Thyroid gland (tissue), 4 donors: Measurements from ENCODE around the gene C10orf105. TPM values are rescaled to one million over a fixed set of nuclear protein-coding genes. Genes with fewer than 3 reads are reported as not detected.
A peak's percentile ranks its signal among the peaks of the same experiment; 100 is the strongest.

Source experiments
- DNase-seq, 2 donors: peaks; one replicate each; pipeline ENCODE4 v3.0.0-alpha.2; 2019
- H3K27ac ChIP-seq, 3 donors: fragments of 200-600 bp; sonication (generic); 1 replicate in 2 of 3; 2 replicates in 1 of 3; pipeline ENCODE4 v1.5.1; 2016 to 2019; ENCODE audit warnings: mild to moderate bottlenecking in 1 of 3, moderate library complexity in 1 of 3
- H3K27me3 ChIP-seq: fragments of 200-600 bp; sonication (generic); one replicate; pipeline ENCODE4 v1.5.1; 2019
- H3K36me3 ChIP-seq, 2 donors: fragments of 200-600 bp; sonication (generic); one replicate each; pipeline ENCODE4 v1.5.1; 2016 to 2019
- H3K4me1 ChIP-seq, 2 donors: fragments of 200-600 bp; sonication (generic); one replicate each; pipeline ENCODE4 v1.5.1; 2017 to 2019
- H3K4me3 ChIP-seq, 3 donors: fragments of 200-600 bp; sonication (generic); replicated peaks in 1 of 3; 1 replicate in 2 of 3; 2 replicates in 1 of 3; pipeline ENCODE4 v1.5.1; 2016; ENCODE audit warnings: mild to moderate bottlenecking in 1 of 3
- H3K9me3 ChIP-seq: fragments of 200-600 bp; sonication (generic); one replicate; pipeline ENCODE4 v1.5.1; 2017
- CTCF ChIP-seq, 6 experiments: fragments of 200-600 bp in 3 of 6; fragments of 450-650 bp in 3 of 6; sonication (generic) in 3 of 6; IDR thresholded peaks; one replicate each; pipeline ENCODE4 v1.5.1; 2016 to 2019; ENCODE audit warnings: antibody characterized with exemption in 6 of 6, mild to moderate bottlenecking in 2 of 6, inconsistent platforms in 1 of 6, moderate library complexity in 1 of 6
- POLR2A ChIP-seq, 2 donors: fragments of 450-650 bp; IDR thresholded peaks; one replicate each; pipeline ENCODE4 v1.6.1; 2017; ENCODE audit warnings: antibody characterized with exemption in 2 of 2, mild to moderate bottlenecking in 2 of 2, moderate library complexity in 1 of 2
- WGBS, 2 donors: methylation state at CpG; one replicate each; pipeline ENCODE4 v1.1.5; 2017; 5-methylcytosine and 5-hydroxymethylcytosine counted together
- intact Hi-C: fragments of 100-400 bp; cut with DNase I; formaldehyde crosslinking; loops from one replicate; pipeline ENCODE4 v1.15.1; 2023
- total RNA-seq, 4 donors: library from RNA; depleted of rRNA; stranded (reverse); fragments of >200 nt; gene quantifications; one replicate each; pipeline ENCODE4 v1.2.3, GENCODE V29; 2016

Gene C10orf105
- total RNA-seq, 4 donors from 2014 or later, result not detected

DNA sequence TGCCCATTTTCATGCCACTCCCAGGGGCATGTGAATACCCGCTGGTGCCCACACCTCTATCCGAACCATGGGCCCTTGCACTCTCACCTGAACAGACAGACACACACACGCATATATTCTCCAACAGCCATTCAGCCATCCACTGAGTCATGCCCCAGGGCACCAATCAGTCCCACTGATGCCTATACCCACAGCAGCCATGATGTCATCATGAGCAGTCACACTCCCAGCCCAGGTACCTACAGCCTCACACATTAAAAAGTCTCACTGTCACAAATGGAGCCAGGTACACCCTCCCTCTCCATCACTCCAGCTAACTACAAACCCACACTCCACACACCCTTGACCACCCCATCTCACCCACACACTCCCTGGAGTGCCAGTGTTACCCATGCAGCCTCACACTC is 41.5 kb upstream of the C10orf105 start:
- intact Hi-C loops, result no loop called here
- H3K27me3 ChIP-seq, result no peaks in the 10 kb centered on the region
- TF ChIP-seq POLR2A (IDR thresholded peaks at IDR 0.05), result no peak
- TF ChIP-seq CTCF (IDR thresholded peaks at IDR 0.05), result no peak
- no peaks in the 10 kb centered on the region for H3K9me3 ChIP-seq
- no peak for DNase-seq
- WGBS, 2 donors, result 93 to 100% methylated on average over 3 of the region's 3 CpGs
- peaks cover 0 to 34% of the 10 kb centered on the region in 2 donors for H3K4me1 ChIP-seq
- H3K36me3 ChIP-seq, result peaks cover 5 to 6% of the 10 kb centered on the region in 2 donors
- no peak overlapping the region for H3K27ac ChIP-seq
- no peak overlapping the region for H3K4me3 ChIP-seq

GRCh38 chr10:71757399-71757922 is 37.9 kb upstream of the C10orf105 start:
- H3K27me3 ChIP-seq, result no peaks in the 10 kb centered on the region
- no peak for TF ChIP-seq POLR2A (IDR thresholded peaks at IDR 0.05)
- TF ChIP-seq CTCF (IDR thresholded peaks at IDR 0.05), result no peak
- H3K9me3 ChIP-seq, result no peaks in the 10 kb centered on the region
- peak overlapping the region in 1 of 3 donors; percentile 17 for H3K27ac ChIP-seq
- 86 to 89% methylated on average over 7 to 9 of the region's 11 CpGs for WGBS, 2 donors
- intact Hi-C loops, result no loop called here
- H3K4me1 ChIP-seq, result peaks cover 11 to 21% of the 10 kb centered on the region in 2 donors
- H3K4me3 ChIP-seq, result no peak overlapping the region
- peaks cover 5 to 6% of the 10 kb centered on the region in 2 donors for H3K36me3 ChIP-seq
- no peak for DNase-seq

DNA sequence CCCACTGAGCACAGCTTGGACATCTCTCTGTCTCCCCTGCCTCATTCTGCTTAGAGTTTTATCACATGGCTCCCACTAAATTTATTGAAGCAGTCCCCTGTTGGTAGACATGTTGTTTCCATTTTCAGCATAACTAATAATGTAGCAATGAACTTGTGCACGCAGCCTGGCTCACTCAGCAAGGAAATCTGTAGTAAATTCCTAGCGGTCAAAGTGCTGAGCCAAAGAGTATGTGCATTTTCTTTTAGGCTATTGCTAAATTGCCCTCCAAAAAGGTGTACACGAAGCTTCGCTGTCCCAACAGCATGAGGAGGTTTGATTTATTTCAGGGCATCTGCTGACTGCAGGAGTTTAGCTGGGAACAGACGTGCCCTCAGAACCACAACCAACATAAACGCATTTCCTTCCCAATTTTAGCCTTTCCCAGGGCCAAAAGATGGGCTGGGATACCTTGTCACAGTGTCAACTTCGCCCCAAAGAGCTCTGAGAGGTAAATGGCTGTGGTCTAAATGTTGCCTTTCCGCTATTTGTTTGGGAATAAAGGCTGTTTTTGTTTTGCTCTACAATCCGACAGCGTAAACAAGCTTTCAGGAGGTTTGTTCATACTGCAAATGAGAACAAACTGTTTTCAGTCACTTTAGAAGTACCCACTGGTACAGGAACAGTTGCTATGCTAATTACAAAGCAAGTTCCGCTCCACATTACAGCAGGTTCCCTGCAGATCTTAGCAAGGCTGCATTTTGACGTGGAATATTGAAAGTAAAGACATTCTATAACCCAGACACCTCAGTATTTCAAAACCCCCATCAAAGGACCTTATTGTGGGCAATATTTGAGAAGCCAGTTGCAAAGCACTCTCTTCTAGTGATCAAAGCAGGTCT is 37.0 kb upstream of the C10orf105 start:
- intact Hi-C loops, result no loop called here
- no peak overlapping the region for H3K27ac ChIP-seq
- H3K36me3 ChIP-seq, result peaks cover 6 to 9% of the 10 kb centered on the region in 2 donors
- H3K9me3 ChIP-seq, result no peaks in the 10 kb centered on the region
- DNase-seq, result no peak
- peaks cover 11 to 19% of the 10 kb centered on the region in 2 donors for H3K4me1 ChIP-seq
- H3K4me3 ChIP-seq, result no peak overlapping the region
- 81 to 87% methylated on average over 12 of the region's 12 CpGs for WGBS, 2 donors
- TF ChIP-seq CTCF (IDR thresholded peaks at IDR 0.05), result no peak
- TF ChIP-seq POLR2A (IDR thresholded peaks at IDR 0.05), result no peak
- H3K27me3 ChIP-seq, result no peaks in the 10 kb centered on the region

DNA sequence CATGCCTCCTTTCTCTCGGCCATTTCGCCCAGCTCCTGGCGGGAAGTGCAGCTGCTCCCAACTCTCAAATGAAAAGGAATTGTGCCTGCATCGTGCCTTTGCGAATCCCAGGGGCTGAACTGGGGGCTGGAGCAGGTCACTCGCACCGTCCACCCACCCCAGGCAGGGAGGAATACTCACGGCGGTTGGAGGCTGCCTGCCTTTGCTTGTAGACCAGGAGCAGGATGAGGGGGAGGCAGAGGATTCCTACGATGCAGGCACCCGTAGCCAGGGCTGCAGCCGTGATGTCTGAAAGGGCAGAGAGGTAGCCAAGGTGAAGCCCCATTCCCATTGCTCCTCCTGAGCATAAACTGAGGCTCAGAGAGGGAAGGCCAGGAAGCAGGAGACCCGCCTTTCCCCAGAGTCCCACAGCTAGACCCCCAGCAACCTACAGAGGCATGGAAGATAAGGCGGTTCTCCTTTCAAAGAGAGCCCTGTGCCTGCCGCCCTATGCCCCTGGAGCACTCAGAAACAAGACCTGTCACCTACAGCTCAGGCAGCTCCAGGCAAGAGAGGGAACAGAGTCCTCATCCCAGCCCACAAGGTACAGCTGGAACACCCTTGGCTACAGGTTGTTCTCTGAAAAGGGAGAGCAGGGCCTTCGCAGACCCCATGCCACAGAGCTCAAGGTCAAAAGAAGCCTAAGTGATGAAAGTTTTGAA is 35.8 kb upstream of the C10orf105 start:
- TF ChIP-seq CTCF (IDR thresholded peaks at IDR 0.05), result no peak
- TF ChIP-seq POLR2A (IDR thresholded peaks at IDR 0.05), result no peak
- no peaks in the 10 kb centered on the region for H3K9me3 ChIP-seq
- no peaks in the 10 kb centered on the region for H3K27me3 ChIP-seq
- intact Hi-C loops, result no loop called here
- peaks cover 0 to 12% of the 10 kb centered on the region in 2 donors for H3K36me3 ChIP-seq
- peak overlapping the region in 1 of 3 donors; percentile 30 for H3K27ac ChIP-seq
- peak; percentile 59 to 76 for DNase-seq
- 65 to 88% methylated on average over 11 to 16 of the region's 16 CpGs for WGBS, 2 donors
- H3K4me1 ChIP-seq, result peaks cover 11 to 19% of the 10 kb centered on the region in 2 donors
- H3K4me3 ChIP-seq, result no peak overlapping the region
